DMS79 (cell line): ENCODE measurements around the gene COPS4.
"Not testable (repeated sequence)": the region's sequence is repeated elsewhere in the genome, so short reads cannot be mapped to it uniquely, and the experiment has no call there.

ENCODE experiments used
- DNase-seq: peaks from one replicate; lab custom pipeline; 2025; lab: John Stamatoyannopoulos, UW

The COPS4 gene

GRCh38 chr4:83089410-83090157, 54.6 kb downstream of the COPS4 start:
- DNase-seq = no peak

- DNase-seq = no peak
Observed at GRCh38 chr4:83093060-83093640, 58.2 kb downstream of the COPS4 start.

DNA sequence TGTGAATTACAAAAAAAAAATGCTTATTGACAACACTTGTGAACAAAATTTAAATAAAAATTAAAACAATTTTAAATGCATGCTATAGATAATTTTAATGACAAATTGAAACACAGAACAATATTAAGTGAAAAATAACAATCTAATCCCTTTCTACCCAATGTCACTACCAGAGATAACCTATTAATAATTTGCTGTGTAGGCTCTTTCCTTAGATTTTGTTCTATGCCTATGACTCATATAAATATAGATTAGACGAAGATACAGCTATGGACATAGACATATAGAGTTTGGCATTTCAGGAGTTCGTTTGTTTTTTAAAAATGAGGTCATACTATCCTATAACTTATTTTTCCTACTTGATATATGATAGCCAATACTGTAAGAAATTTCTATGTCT, 61.4 kb downstream of the COPS4 start:
- no peak for DNase-seq

- DNase-seq = no peak
Observed at GRCh38 chr4:83104991-83105390, 70.0 kb downstream of the COPS4 start.

DNA sequence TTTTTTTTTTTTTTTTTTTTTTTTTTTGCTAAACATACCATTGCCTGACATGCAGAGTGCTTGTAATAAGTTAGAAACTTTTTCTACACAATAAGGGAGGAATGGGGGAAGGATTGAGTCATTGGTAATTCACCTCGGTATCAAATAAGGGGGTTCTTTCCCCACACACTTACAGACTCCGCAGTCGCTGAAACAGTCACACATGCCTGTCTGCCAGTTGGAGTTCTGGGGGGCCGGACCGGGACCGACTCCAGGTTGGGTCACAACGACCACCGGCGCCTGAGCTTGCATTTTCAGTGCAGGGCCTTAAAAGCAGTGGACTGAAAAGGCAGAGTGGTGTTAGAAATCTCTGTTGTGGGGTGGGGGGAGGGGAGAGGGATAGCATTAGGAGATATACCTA, 72.6 kb downstream of the COPS4 start:
- no peak for DNase-seq

GRCh38 chr4:83108101-83108861, 73.3 kb downstream of the COPS4 start:
- no peak for DNase-seq

DNA sequence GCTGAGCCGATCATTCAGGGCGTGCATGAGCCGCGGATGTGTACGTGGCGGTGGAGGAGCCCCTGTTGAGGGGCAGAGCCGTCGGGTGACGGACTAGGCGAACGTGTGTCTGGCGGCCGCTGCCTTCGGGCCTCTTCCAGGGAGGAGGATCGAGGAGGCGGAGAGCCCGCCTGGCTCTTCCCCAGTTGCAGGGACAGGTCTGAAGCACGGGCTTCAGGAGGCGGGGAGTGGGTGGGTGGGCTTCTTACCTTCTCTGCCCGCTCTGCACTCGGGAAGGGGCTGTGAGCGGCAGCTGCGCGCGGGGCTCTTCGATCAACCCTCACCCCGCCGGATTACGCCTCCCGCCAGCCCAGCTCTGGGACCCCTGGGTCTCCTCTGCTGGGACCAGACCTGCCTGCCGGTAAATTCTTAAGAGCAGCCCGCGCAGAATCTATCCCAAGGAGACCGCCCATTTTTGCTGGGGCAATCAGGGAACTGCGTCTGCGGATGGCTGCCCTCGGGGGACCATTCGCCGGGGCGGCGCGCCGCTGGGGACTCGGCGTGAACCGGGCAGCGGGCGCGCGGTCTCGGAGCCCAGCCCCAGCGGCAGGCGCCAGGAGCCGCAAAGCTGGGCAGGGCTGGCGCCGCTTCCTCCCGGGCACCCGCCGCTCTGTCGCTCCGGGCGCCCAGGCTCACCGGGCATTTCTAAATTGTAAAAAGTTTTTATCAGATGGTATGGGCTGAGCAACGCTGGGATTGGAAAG, 74.7 kb downstream of the COPS4 start:
- DNase-seq = peak; percentile 50

DNA sequence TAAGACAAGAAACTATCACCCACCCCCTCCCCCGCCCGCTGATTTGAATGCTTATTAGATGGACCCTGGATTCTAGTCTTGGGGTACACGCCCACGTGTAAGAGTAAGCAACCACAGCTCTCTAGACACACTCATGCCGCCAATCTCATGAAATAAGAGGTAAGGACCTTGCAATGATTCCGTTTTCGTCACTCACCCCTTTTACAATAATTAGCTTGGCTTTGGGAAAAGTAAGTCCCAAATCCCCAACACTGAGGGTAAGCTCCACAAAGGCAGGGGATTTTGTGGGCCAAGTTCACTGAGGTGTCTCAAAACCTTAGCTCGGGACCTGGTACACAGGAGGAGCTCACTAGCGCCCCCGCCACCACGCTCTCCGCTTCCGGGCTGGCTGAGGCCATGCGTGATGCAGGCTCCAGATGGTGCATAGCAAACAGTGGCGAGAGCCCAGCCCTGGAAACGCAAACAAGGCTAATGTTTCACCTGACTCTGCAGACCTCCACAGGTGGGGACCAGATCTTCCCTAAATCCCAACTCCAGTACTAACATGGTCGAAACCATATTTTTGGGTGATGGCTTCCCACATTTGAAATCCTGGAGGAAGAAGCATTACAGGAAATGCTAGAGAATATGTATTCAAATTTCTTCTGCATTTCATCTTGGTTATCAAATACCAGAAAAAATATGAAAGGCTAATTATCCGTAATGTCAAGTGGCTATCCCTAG, 75.4 kb downstream of the COPS4 start:
- peak; percentile 76 for DNase-seq

DNA sequence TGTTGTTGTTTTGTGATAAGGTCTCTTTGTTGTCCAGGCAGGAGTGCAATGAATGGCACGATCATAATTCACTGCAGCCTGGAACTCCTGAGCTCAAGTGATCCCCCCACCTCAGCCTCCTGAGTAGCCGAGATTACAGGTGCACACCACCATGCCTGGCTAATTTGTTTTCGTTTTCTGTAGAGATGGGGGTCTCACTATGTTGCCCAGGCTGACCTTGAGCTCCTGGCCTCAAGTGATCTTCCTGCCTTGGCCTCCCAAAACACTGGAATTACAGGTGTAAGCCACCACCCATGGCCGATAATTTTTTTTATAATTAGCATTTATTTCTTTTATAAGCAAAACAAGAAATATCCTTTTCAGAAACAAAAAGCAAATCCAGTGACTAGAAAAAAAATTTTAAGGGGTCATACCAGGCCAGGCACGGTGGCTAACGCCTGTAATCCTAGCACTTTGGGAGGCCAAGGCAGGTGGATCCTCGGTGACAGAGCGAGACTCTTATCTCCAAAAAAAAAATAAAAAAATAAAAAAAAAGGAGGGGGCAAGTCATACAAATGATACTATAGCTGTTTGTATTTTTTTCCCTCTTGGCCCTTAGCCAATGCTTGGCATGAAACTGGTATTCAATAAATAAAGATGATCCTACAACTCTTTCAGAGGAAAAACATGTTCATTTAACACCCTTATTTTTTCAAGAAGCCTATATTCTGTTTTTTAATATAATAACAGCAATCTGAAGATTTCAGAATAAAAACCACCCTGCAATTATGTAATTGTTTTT, 76.2 kb downstream of the COPS4 start:
- no peak for DNase-seq

DNA sequence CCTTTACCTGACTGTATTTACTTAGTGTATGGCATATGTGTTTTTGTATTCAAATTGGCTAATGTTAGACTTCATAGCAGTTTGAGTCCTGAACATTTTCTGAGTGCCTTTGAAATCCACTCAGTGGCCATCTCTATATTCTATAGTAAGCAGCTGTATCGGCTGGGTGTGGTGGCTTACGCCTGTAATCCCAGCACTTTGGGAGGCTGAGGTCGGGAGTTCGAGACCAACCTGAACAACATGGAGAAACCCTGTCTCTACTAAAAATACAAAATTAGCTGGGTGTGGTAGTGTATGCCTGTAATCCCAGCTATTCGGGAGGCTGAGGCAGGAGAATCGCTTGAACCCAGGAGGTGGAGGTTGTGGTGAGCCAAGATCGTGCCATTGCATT, 76.8 kb downstream of the COPS4 start:
- DNase-seq = not testable (repeated sequence)

DNA sequence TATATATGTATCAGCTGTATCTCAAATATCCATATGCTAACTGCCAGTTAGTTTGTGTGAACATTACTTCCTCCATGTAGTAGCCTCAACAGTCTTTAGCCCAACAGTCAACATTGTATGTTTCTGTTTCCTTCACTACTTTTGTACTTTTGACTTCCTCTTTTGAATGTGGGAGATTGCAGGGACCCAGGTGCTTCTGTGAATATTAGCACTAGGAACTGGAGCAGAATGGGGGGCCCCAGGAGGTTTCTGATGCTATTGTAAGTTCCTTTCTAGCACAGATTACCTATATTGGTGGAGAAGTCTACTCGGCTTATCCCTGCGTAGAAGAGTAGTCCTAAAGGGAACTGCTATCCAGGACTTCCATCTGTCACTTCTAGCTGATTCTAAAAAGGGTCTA, 77.2 kb downstream of the COPS4 start:
- DNase-seq = no peak

DNA sequence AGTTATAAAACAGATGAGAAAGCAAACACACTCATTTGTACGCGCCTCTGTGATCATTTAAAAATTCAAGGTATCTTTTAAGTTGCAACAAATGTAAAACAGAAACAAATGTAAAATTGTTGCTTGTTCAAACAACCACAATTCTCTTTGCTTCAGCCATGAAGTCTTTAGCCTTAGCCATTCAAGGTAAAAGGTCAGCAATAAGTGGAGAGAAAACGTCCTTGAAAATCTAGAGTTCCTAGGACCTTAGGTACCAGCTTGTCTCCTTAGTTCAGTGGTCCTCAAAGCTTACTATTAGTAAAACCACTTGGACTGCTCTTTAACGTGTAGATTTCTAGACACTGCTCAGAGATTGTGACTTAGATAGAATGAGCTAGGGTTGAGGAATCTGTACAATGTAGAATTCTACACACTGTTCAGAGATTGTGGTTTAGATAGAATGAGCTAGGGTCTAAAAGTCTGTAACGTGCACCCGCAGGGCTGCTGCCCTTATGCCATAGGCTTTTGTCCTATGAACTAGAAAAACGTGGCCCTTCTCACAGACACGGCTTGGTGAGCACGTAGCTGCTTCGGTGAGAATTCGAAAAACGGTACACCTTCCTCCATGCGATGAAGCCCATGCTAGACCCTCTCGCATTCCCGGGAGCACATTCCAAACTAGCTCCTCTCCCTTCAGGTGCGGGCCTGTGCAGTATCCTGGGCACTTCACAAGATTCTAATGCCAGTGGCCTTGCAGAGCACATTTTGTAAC, 77.9 kb downstream of the COPS4 start:
- DNase-seq = no peak

GRCh38 chr4:83113429-83113786, 78.4 kb downstream of the COPS4 start:
- DNase-seq = no peak

GRCh38 chr4:83114576-83114975, 79.6 kb downstream of the COPS4 start, which contains the start of gene PLAC8:
Gene PLAC8, minus strand, starts transcription at chr4:83114729. Its CDS starts 6,808 bp downstream, at chr4:83107921.
- no peak for DNase-seq

- no peak for DNase-seq
Observed at GRCh38 chr4:83115000-83115399, 80.0 kb downstream of the COPS4 start.

DNA sequence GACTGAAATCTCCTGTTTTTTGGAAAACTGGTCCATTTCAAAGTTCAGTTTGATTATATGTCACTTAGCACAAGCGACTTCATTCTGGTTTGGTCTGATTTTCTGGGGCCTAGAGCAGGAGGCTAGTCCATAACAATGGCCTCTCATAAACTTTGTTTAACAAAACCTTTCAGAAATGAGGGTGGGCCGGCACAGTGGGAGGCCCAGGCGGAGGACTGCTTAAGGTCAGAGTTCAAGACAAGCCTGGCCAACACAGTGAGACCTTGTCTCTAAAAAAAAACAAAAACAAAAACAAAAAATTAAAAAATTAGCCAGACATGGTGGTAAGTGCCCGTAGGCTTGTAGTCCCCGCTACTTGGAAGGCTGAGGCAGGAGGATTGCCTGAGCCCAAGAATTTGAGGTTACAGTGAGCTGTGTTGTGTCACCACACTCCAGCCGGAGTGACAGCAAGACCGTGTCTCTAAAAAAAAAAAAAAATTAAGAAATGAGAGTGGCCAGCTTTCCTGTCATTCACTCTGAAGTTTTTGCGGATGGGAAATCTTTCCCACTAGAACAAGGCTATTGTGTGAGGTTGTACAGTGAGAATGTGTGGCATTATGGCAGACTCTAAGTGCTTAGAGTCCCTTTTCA, 80.8 kb downstream of the COPS4 start:
- no peak for DNase-seq

DNA sequence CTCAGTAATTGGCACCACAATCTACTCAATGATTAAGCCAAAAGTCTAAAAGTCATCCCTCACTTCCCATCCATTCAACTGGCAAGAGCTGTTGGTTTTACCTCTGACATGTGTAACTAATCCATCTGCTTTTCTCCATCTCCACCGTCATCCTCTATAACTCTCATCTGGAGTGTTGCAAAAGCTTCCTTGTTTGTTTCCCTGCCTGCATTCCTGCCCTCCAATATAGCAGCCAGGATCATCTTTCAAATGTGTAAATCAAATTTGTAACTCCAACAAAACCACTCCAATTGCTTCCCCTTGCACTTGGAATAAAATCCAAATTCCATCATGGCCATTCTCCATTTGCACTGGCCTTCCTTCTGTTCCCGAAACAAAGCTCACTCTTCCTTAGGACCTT, 83.9 kb downstream of the COPS4 start:
- no peak for DNase-seq

DNA sequence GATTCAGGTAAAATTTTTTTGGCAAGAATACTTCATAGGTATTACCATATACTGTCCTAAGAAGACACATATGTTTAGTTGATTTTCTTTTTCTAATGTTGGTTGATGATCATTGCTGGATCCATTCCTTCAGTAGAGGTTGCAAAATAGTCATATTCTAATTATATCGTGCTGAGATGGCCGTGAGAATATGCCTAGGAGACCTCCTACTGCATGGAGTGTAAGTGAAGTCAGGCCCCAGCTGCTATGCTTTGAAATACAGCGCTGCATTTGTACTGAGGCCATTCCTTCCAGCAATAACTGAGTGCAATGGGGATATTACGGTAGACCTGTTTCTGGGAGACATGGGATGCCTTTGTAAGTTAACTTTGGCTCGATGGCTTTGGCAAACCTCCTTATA, 86.3 kb downstream of the COPS4 start:
- DNase-seq = no peak

DNA sequence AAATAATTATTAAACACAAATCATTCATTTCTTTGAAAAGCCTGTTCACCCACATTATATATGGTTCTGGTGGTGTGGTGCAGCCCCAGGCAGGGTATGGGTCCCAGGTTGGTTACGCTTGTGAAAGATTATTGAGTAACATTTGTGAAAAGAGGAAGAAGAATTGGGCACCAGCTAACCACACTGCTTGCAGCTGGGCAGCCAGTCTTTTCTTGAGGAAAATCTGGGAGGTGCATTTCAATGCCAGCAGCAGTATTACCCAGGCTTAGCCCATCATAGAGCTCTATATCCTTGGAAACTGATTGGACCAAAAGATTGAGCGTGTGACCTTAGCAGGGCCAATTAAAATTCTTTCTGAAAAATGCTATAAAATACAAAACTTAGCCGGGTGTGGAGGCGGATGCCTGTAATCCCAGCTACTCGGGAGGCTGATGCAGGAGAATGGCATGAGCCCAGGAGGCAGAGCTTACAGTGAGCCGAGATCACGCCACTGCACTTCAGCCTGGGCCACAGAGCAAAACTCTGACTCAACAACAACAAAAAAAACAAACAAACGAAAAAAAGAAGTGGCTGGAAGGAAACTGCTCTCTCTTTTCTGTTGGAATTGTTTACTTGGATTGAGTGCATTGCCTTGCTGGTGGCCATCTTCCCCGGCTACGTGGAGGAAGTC, 89.3 kb downstream of the COPS4 start:
- no peak for DNase-seq
